Gastrocnemius medialis (tissue), 4 donors: ENCODE measurements around the gene SWT1. TPM values are rescaled to one million over a fixed set of nuclear protein-coding genes. Genes with fewer than 3 reads are reported as not detected.
A peak's percentile ranks its signal among the peaks of the same experiment; 100 is the strongest.

ENCODE experiments used
- ATAC-seq, 2 donors: fragments of 150-250 bp; one replicate each; pipeline ENCODE4 v1.9.1; 2016
- DNase-seq, 2 donors: peaks; one replicate each; pipeline ENCODE4 v3.0.0-alpha.2; 2019
- H3K27ac ChIP-seq, 4 donors: fragments of 200-600 bp; sonication (generic); 1 replicate in 1 of 4; 2 replicates in 3 of 4; pipeline ENCODE4 v1.5.1; 2016 to 2018; ENCODE audit warnings: mild to moderate bottlenecking in 2 of 4, moderate library complexity in 1 of 4
- H3K27me3 ChIP-seq, 3 donors: fragments of 200-600 bp; sonication (generic) in 2 of 3; 1 replicate in 1 of 3; 2 replicates in 2 of 3; pipeline versions ENCODE4 v1.5.1 to v1.6.0; 2016 to 2019; ENCODE audit warnings: mild to moderate bottlenecking in 1 of 3, moderate library complexity in 1 of 3
- H3K36me3 ChIP-seq, 2 donors: fragments of 200-600 bp; sonication (generic) in 1 of 2; one replicate each; pipeline ENCODE4 v1.5.1; 2017 to 2018
- H3K4me1 ChIP-seq, 2 donors: fragments of 200-600 bp; sonication (generic) in 1 of 2; one replicate each; pipeline ENCODE4 v1.5.1; 2016 to 2017; ENCODE audit warnings: mild to moderate bottlenecking in 2 of 2
- H3K4me3 ChIP-seq, 4 donors: fragments of 200-600 bp; sonication (generic) in 3 of 4; 1 replicate in 1 of 4; 2 replicates in 3 of 4; pipeline ENCODE4 v1.5.1; 2016 to 2019; ENCODE audit warnings: mild to moderate bottlenecking in 2 of 4
- H3K9me3 ChIP-seq, 3 donors: fragments of 200-600 bp; sonication (generic) in 2 of 3; 1 replicate in 1 of 3; 2 replicates in 2 of 3; pipeline ENCODE4 v1.5.1; 2016 to 2019
- CTCF ChIP-seq, 5 experiments: fragments of 450-650 bp in 3 of 5; fragments of 200-600 bp in 2 of 5; sonication (generic) in 2 of 5; IDR thresholded peaks in 4 of 5; conservative IDR thresholded peaks in 1 of 5; 1 replicate in 4 of 5; 2 replicates in 1 of 5; pipeline ENCODE4 v1.5.1; 2016 to 2019; ENCODE audit warnings: antibody characterized with exemption in 5 of 5, mild to moderate bottlenecking in 3 of 5, moderate library complexity in 3 of 5
- POLR2A ChIP-seq, 2 donors: fragments of 450-650 bp; IDR thresholded peaks; one replicate each; pipeline ENCODE4 v1.6.1; 2017; ENCODE audit warnings: antibody characterized with exemption in 2 of 2, mild to moderate bottlenecking in 2 of 2, moderate library complexity in 2 of 2
- in situ Hi-C, 4 donors: fragments of 200-750 bp; cut with MboI; loops; one replicate each; pipeline versions ENCODE4 v1.15.0 to v1.8.0; 2017; ENCODE audit warnings: low sequenced_read_pairs in 4 of 4
- intact Hi-C: fragments of 100-400 bp; cut with DNase I; formaldehyde crosslinking; loops from one replicate; pipeline ENCODE4 v1.15.1; 2023; ENCODE audit warnings: low total_unique reads
- total RNA-seq, 4 donors: library from RNA; depleted of rRNA; stranded (reverse); fragments of >200 nt; gene quantifications; one replicate each; pipeline versions ENCODE4 v1.1.0 to v1.2.3, GENCODE V29; 2016

The SWT1 gene
- total RNA-seq, 4 donors from 2014 or later: 3.4 to 6.2 (median 4.6) TPM

GRCh38 chr1:185315445-185316071 lies 158.6 kb downstream of the SWT1 start:
- Histone ChIP-seq H3K27ac (peak overlapping the region; percentile 94 to 99 (median 98)), H3K9me3 (no peaks in the 10 kb centered on the region), H3K27me3 (no peaks in the 10 kb centered on the region), H3K4me3 (peak overlapping the region; percentile 75 to 95 (median 82)), H3K36me3 (peaks cover 0 to 1% of the 10 kb centered on the region in 2 donors), H3K4me1 (peaks cover 36 to 56% of the 10 kb centered on the region in 2 donors)
- intact Hi-C loops: loop anchor here (5.0 to 10.0 kb wide), 3 partner anchors 167 to 561 kb away; partner anchors contain the start of gene EDEM3
- DNase-seq (no peak), ATAC-seq (no peak)
- in situ Hi-C loops: loop anchor here in 2 of 4 donors (10.0 to 25.0 kb wide), 2 partner anchors 161 to 1047 kb away; partner anchors contain the start of genes SWT1 (in 1 of the 2) and TRMT1L (in 1 of the 2)
- TF ChIP-seq CTCF (IDR thresholded peaks at IDR 0.05 in 4 of 5, conservative IDR thresholded peaks at IDR 0.05 in 1 of 5) (no peak), POLR2A (IDR thresholded peaks at IDR 0.05) (no peak)

- DNase-seq: peak; percentile 89 to 92
- Histone ChIP-seq H3K36me3 (no peaks in the 10 kb centered on the region), H3K9me3 (no peaks in the 10 kb centered on the region), H3K27ac (peak overlapping the region; percentile 94 to 99 (median 98)), H3K27me3 (no peaks in the 10 kb centered on the region), H3K4me3 (peak overlapping the region; percentile 75 to 95 (median 82)), H3K4me1 (peaks cover 32 to 55% of the 10 kb centered on the region in 2 donors)
- ATAC-seq: peak; percentile 66 to 69
- TF ChIP-seq CTCF (IDR thresholded peaks at IDR 0.05 in 4 of 5, conservative IDR thresholded peaks at IDR 0.05 in 1 of 5) (no peak), POLR2A (IDR thresholded peaks at IDR 0.05) (peak; percentile 55 to 68)
- in situ Hi-C loops (loop anchor here in 2 of 4 donors (10.0 to 25.0 kb wide), 2 partner anchors 162 to 1046 kb away; partner anchors contain the start of genes SWT1 (in 1 of the 2) and TRMT1L (in 1 of the 2)), intact Hi-C loops (loop anchor here (1.0 to 10.0 kb wide), 4 partner anchors 159 to 562 kb away; partner anchors contain the start of genes EDEM3 and SWT1)
Measured at GRCh38 chr1:185316163-185317033, 159.4 kb downstream of the SWT1 start.

GRCh38 chr1:185317034-185317885 lies 160.3 kb downstream of the SWT1 start, which contains the start of gene IVNS1ABP:
Gene IVNS1ABP (minus strand): TSS chr1:185317243. CDS start chr1:185309493, 7,750 bp downstream.
- in situ Hi-C loops: loop anchor here in 2 of 4 donors (10.0 to 25.0 kb wide), 2 partner anchors 162 to 1045 kb away; partner anchors contain the start of genes SWT1 (in 1 of the 2) and TRMT1L (in 1 of the 2)
- Histone ChIP-seq H3K4me3 (peak within 1 kb of the TSS; percentile 75 to 95 (median 82)), H3K27me3 (no peaks in the 10 kb centered on the region), H3K9me3 (no peaks in the 10 kb centered on the region), H3K36me3 (no peaks in the 10 kb centered on the region), H3K4me1 (peaks cover 25 to 46% of the 10 kb centered on the region in 2 donors), H3K27ac (peak within 1 kb of the TSS; percentile 94 to 99 (median 98))
- TF ChIP-seq POLR2A (IDR thresholded peaks at IDR 0.05) (peak; percentile 95 to 98), CTCF (IDR thresholded peaks at IDR 0.05 in 4 of 5, conservative IDR thresholded peaks at IDR 0.05 in 1 of 5) (peak in 2 of 5 experiments; percentile 6 to 37)
- DNase-seq: peak; percentile 93 to 95
- intact Hi-C loops: loop anchor here (1.0 to 10.0 kb wide), 4 partner anchors 160 to 562 kb away; partner anchors contain the start of genes EDEM3 and SWT1
- peak; percentile 90 to 91 for ATAC-seq
